SHP77 (cell line): Measurements from ENCODE around the gene ADCY9.
A peak's percentile ranks its signal among the peaks of the same experiment; 100 is the strongest.

Experiments used
- DNase-seq, 2 experiments: peaks; one replicate each; lab custom pipeline; 2025; lab: John Stamatoyannopoulos, UW

ADCY9 gene

GRCh38 chr16:4032768-4033167 is 83.5 kb downstream of the ADCY9 start:
- no peak for DNase-seq

- DNase-seq: no peak
Measured at GRCh38 chr16:4028144-4028543, 88.1 kb downstream of the ADCY9 start.

- DNase-seq: no peak
Measured at GRCh38 chr16:4026854-4027253, 89.4 kb downstream of the ADCY9 start.

GRCh38 chr16:4025428-4025827 is 90.8 kb downstream of the ADCY9 start:
- no peak for DNase-seq

GRCh38 chr16:4021916-4022315 is 94.3 kb downstream of the ADCY9 start:
- DNase-seq: no peak

GRCh38 chr16:4021070-4021779 is 95.0 kb downstream of the ADCY9 start:
- DNase-seq: peak; percentile 95

GRCh38 chr16:4019371-4019791 is 96.9 kb downstream of the ADCY9 start:
- no peak for DNase-seq

GRCh38 chr16:4018391-4018790 is 97.9 kb downstream of the ADCY9 start:
- no peak for DNase-seq

GRCh38 chr16:4017807-4018206 is 98.4 kb downstream of the ADCY9 start:
- DNase-seq: no peak

GRCh38 chr16:4016658-4017057 is 99.6 kb downstream of the ADCY9 start:
- no peak for DNase-seq

- DNase-seq: no peak
Measured at GRCh38 chr16:4016005-4016352, 100.3 kb downstream of the ADCY9 start.

- DNase-seq: no peak
Measured at GRCh38 chr16:4015275-4016004, 100.8 kb downstream of the ADCY9 start.

- no peak for DNase-seq
Measured at GRCh38 chr16:4011940-4012629, 104.2 kb downstream of the ADCY9 start.

- DNase-seq: no peak
Measured at GRCh38 chr16:4011225-4011939, 104.9 kb downstream of the ADCY9 start.

- DNase-seq: no peak
Measured at GRCh38 chr16:4010225-4011158, 105.8 kb downstream of the ADCY9 start.

- DNase-seq: no peak
Measured at GRCh38 chr16:4009177-4009576, 107.1 kb downstream of the ADCY9 start.

- DNase-seq: no peak
Measured at GRCh38 chr16:4008116-4008515, 108.1 kb downstream of the ADCY9 start.

GRCh38 chr16:4006397-4006999 is 109.7 kb downstream of the ADCY9 start:
- no peak for DNase-seq

- DNase-seq: no peak
Measured at GRCh38 chr16:4005731-4006130, 110.5 kb downstream of the ADCY9 start.

- DNase-seq: no peak
Measured at GRCh38 chr16:4005281-4005680, 111.0 kb downstream of the ADCY9 start.

- DNase-seq: no peak
Measured at GRCh38 chr16:4004206-4004605, 112.0 kb downstream of the ADCY9 start.
